HG02970 (cell line): ENCODE measurements around the gene SAMD9L.

Source experiments
- ATAC-seq: cut with Tn5 transposase; IDR thresholded peaks from one replicate; pipeline ENCODE4 v1.9.1; 2021; ENCODE audit warnings: mild to moderate bottlenecking, moderate library complexity, moderate number of reproducible peaks; ENCODE audit not compliant: unreplicated experiment, low FRiP score

The SAMD9L gene

GRCh38 chr7:93148144-93148543 lies at the start of gene SAMD9L:
Gene SAMD9L (minus strand): TSS chr7:93148385. CDS start chr7:93135971, 12,414 bp downstream.
- ATAC-seq, result no peak

DNA sequence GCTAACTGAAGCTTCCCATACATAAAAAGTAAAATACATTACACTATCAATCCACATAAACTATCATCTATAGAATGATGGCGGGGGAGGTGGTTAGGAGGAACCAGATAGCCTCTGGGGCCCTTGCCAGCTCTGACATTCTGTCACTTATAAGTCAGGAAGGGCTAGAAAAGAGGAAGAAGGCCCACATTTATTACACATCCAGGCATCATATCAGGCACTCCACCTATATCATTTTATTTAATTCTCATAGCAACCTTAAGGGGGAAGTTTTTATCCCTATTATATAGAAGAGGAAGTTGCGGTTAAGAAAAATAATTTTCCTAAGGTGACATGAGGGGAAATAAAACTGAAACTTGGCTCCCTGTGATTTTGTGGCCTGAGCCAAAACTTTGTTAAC lies 48.2 kb upstream of the SAMD9L start:
- ATAC-seq, result no peak

DNA sequence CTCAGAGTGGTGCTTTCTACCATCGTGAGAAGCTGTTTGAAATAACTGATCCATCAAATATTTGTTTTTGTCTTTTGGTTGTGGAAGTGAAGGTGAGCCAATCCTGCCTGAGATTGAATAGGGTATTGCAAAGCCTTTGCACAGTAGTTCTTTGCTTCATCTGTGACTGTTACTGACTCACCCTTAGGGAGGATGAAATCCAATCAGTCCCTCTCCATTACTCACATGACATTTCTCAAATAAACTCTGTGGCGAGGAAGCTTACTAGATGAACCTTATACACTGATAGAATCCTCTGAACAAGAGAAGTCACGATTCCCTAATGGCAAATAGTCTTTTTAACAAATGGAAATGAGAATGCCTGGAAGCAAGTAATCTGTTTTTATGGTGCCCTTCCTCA lies 46.2 kb upstream of the SAMD9L start:
- ATAC-seq, result no peak

DNA sequence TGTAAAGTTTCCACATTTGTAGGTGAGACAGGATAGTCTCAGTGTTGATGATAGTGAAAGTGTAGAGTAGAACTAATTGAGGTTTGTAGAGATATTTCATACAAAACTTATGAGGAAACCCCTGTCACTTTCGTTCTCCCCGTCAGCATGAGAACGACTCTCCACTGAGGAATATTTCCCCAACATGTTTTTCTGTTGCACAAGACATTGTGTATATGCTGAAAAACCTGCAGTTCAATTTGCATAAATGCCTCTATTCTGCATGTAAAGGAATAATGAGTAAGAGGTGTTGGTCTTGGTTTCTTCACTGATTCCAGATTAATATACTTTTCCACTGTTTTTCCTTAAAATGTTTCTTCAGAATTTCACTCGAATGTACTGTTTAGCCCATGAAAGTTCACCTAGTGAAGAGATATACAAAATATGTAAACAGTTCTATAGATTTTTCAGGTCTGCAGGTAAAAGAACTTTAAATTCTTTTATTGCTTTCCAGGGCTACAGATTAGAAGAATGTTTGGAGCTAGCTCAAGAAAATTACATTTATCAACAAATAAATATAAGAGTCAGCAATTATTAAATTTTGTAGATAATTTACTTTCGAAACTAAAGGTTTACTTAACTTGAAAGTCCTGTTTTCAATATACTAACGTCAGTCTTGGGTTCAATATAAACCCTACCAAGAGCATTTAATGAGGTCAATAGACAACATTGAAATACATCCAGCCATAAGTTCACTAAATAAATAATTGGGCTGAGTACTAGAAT lies 40.9 kb upstream of the SAMD9L start:
- no peak for ATAC-seq

- no peak for ATAC-seq
Observed at GRCh38 chr7:93185303-93186027, 37.3 kb upstream of the SAMD9L start.

GRCh38 chr7:93179173-93179572 lies 31.0 kb upstream of the SAMD9L start:
- no peak for ATAC-seq

DNA sequence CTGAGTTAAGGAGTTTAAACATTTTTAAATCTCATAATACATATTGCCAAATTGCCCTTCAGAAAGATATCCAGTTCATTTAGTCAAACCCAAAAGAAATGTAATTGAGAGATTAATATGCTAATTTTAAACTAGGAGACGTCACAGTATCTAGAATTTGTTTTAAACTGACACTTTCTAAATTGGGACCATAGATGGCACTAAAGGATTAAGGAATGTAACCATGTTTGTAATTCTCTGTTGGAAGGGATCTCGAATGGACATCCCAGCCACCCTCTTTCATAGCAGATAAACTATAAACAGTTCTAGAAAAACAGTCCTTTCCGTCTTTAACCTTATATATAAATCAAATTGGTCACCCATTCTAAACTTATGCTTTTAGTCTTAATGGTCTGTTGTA lies 30.0 kb upstream of the SAMD9L start:
- no peak for ATAC-seq

DNA sequence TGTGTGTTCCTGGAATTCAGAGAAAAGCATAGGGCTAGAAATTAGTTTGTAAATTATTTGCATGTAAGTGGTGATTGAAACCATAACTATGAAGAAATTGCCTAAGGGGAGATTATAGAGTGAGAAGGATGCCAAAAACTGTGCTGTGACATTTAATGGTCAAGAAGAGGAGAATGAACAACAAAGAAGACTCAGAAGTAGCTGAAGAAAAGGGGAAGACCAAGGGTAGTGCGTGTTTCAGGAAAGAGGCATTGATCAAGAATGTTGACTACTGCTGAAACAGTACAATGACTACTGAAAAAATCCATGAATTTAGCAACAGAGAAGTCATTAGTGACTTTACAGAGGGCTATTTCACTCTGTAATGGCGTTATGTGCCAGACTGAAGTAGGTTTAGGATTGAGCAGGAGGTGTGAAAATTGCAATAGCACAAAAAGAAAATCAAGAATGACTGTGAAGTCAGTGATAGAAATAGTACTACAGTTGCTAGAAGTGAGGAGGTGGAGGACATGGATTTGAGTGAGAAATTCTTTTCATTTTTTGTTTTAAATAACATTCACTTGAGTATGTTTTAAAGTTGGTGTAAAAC lies 28.9 kb upstream of the SAMD9L start:
- no peak for ATAC-seq

GRCh38 chr7:93175219-93175618 lies 27.0 kb upstream of the SAMD9L start:
- no peak for ATAC-seq

DNA sequence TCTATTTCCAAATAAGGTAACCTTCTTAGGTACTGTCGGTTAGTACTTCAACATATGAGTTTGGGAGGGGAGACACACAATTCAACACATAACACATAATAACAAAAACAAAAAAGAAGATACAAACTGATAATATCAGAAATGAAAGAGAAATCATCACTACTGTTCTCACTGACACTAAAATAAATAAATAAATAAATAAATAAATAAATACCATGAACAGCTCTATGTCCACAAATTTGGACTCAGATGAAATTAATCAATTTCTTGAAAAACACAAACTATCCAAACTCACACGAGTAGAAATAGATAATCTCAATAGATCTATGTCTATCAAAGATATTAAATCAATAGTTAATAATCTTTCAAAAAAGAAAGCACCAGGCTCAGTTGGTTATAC lies 24.5 kb upstream of the SAMD9L start:
- ATAC-seq, result no peak

DNA sequence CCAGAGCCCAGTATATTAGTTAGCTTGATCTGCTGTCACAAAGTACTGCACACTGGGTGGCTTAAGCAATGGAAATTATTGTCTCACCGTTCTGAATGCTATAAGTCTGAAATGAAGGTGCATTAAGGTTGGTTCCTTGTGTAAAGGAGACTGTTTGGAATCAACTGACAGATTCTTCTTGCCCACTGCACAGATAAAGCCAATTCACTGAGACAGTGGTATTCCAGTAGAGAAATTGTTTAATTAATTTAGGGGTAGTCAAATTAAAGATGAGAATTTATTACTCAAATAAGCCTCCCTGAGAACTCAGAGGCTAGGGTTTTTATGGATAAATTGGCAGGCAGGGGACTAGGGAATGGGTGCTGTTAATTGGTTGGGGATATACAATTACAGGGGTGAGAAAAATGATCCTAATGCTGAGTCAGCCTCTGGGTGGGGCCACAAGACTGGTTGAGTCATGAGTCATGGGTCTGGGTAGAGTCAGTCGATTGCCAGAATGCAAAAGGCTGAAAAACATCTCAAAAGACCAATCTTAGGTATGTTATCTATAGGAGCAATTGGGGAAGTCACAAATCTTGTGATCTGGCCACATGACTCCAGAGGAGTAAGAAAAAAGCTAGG lies 23.5 kb upstream of the SAMD9L start:
- no peak for ATAC-seq

DNA sequence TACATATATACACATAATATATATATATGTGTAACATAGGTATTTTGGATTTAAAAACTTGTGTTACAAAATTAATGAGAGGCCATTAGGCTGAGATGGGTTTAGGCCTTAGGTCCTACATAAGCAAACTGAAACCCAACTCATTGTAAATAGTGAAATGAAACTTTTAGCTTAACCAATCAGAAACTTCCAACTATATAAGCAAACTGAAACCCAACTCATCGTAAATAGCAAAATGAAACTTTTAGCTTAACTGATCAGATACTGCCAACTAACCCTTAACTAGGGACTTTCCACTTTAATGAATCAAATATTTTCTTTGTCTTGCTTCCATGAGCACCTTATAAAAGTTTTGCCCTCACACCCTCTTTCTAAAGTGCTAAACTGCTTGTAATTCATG lies 17.3 kb upstream of the SAMD9L start:
- ATAC-seq, result peak; percentile 97

GRCh38 chr7:93164766-93165165 lies 16.6 kb upstream of the SAMD9L start:
- ATAC-seq, result no peak

GRCh38 chr7:93161181-93161762 lies 13.1 kb upstream of the SAMD9L start:
- ATAC-seq, result no peak

GRCh38 chr7:93160410-93160809 lies 12.2 kb upstream of the SAMD9L start:
- no peak for ATAC-seq

GRCh38 chr7:93159490-93159889 lies 11.3 kb upstream of the SAMD9L start:
- no peak for ATAC-seq

GRCh38 chr7:93156884-93157283 lies 8.7 kb upstream of the SAMD9L start:
- no peak for ATAC-seq

DNA sequence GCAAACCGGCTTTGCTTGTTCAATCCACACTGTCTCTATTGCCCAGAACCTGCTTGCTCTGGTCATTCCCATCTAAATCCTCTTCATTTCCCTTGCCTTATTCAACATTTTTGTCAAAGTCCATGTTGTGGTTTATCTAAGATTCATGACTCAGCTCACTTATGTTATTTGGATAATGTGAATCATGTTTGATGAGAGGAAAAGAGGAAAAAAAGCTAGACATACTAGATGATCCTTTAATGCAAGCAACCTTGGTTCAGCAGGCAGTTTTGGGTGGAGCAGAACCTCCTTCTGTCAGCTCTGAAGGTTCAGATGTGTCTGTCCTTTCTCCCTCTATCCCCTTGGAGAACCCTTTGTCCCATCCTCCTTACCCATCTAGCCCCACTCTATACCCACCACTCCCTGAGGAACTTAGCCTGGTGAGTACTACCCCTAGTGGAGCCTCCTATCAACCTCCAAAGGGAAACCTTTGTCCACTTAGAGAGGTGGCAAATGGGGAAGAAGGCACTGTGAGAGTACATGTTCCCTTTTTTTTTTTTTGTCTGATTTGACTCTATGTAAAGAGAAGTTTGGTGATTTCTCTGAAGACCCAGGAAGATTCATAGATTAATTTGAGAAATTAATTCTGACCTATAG lies 2.1 kb upstream of the SAMD9L start:
- no peak for ATAC-seq

GRCh38 chr7:93148727-93149126 lies 542 bp upstream of the SAMD9L start:
- ATAC-seq, result no peak

GRCh38 chr7:93147363-93147762 lies 822 bp downstream of the SAMD9L start:
- ATAC-seq, result no peak
